Mononuclear cell (primary cell): ENCODE measurements around the gene TPMT. TPM values are rescaled to one million over a fixed set of nuclear protein-coding genes. Genes with fewer than 3 reads are reported as not detected.
"Not testable (repeated sequence)": the region's sequence is repeated elsewhere in the genome, so short reads cannot be mapped to it uniquely, and the experiment has no call there.

Source experiments
- H3K27me3 ChIP-seq: 2 replicates; pipeline ENCODE4 v1.6.0; 2011; ENCODE audit warnings: low read length, control low read depth; ENCODE audit not compliant: insufficient read depth
- H3K4me1 ChIP-seq: 2 replicates; pipeline ENCODE4 v1.5.1; 2011; ENCODE audit warnings: mild to moderate bottlenecking, low read length, control low read depth; ENCODE audit not compliant: insufficient read depth
- H3K4me3 ChIP-seq: 2 replicates; pipeline ENCODE4 v1.5.1; 2011; ENCODE audit warnings: mild to moderate bottlenecking, low read length, moderate library complexity
- H3K9me3 ChIP-seq: 2 replicates; pipeline ENCODE4 v1.5.1; 2011; ENCODE audit warnings: low read depth, mild to moderate bottlenecking, control low read depth, low read length
- total RNA-seq: library from RNA; depleted of rRNA; stranded (reverse); fragments of >200 nt; gene quantifications from one replicate; pipeline ENCODE4 v1.2.3, GENCODE V29; 2012

TPMT gene
- total RNA-seq: 6.5 TPM

DNA sequence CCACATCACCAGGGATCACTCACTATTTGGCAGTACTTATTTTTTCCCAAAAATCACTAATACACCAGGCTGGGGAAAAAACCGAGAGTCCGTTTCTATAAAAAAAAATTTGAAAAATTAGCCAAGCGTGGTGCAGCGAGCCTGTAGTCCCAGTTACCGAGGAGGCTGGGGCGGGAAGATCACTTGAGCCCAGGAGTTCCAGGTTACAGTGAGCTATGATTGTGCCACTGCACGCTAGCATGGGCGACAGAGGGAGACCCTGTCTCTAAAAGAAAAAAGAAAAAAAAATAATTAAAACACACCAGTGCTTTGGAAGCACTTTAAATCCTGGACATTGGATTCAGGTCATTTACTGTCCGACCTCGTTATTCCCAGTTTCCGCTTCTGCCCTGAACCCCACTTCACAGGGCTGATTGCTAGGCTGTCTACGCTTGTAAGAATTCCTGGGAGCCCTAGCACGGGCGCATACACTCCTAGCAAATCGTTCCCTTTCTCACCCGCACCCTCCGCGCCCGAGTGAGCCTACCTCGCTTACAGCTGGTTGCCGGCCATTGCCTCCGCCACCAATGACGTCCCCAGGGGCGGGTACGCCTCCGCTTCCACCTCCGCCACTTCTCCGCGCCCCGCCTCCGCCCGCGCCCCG is at the start of gene TPMT:
Gene TPMT (minus strand): TSS at position 571 of the 643 bp plus-strand sequence. CDS start 5,950 bp downstream, outside the sequence.
- Histone ChIP-seq H3K9me3 (no peaks in the 10 kb centered on the region), H3K27me3 (no peaks in the 10 kb centered on the region), H3K4me1 (peaks cover 32% of the 10 kb centered on the region)

DNA sequence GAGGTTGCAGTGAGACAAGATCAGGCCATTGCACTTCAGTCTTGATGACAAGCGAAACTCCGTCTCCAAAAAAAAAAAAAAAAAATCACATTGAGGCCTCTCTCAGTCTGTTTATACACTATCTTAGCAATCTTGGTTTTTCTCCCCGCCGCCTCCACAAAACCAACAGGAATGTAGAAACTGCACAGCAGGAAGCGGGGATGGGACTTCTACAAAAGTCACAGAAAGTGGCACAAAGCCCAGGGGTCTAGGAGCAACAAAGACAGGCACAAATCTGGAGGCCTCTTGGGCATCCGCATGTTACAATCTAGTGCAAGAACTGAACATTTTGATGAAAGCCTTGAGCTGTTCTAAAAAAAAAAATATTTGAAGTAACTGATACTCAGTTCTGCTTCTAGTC is 48.9 kb upstream of the TPMT start:
- H3K4me1 ChIP-seq: no peaks in the 10 kb centered on the region
- H3K27me3 ChIP-seq: no peaks in the 10 kb centered on the region
- no peaks in the 10 kb centered on the region for H3K9me3 ChIP-seq
- H3K4me3 ChIP-seq: no peak overlapping the region

More for the DNA sequence above, at the start of gene TPMT:
- H3K4me3 ChIP-seq: peak within 1 kb of the TSS; percentile 94

DNA sequence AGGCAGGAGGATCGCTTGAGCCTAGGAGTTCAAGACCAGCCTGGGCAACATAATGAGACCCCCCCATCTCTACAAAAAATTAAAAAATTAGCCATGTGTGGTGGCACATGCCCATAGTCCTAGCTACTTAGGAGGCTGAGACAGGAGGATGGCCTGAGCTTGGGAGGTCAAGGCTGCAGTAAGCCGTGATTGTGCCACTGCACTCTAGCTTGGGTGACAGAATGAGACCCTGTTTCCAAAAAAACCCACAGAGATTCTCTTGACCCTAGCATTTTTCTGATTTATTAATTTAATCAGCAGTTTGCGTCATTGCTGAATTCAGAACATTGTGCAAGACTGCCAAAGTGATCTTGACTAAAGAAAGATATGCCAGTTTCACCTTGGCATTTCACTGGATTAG is 37.1 kb upstream of the TPMT start:
- no peaks in the 10 kb centered on the region for H3K9me3 ChIP-seq
- H3K4me1 ChIP-seq: peaks cover 2% of the 10 kb centered on the region
- no peaks in the 10 kb centered on the region for H3K27me3 ChIP-seq
- no peak overlapping the region for H3K4me3 ChIP-seq

DNA sequence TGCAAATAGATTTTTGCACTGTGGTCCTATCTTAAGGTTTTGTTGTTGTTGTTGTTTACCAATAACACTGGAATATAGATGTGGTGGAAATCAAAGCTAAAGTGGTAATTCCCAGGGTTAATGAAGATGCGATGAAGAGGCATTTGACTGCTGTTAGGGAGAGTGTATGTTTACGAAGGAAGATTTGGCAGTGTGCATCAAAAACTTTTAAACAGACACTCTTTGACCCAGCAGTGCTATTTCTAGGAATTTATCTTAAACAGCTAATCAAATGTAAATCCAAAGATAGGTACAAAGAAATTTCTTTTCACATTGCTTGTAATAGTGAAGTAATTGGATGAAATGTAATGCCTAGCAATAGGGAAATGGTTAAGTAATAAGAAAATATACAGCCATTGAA is 34.3 kb upstream of the TPMT start:
- Histone ChIP-seq H3K27me3 (no peaks in the 10 kb centered on the region), H3K9me3 (no peaks in the 10 kb centered on the region), H3K4me3 (no peak overlapping the region), H3K4me1 (peaks cover 21% of the 10 kb centered on the region)

DNA sequence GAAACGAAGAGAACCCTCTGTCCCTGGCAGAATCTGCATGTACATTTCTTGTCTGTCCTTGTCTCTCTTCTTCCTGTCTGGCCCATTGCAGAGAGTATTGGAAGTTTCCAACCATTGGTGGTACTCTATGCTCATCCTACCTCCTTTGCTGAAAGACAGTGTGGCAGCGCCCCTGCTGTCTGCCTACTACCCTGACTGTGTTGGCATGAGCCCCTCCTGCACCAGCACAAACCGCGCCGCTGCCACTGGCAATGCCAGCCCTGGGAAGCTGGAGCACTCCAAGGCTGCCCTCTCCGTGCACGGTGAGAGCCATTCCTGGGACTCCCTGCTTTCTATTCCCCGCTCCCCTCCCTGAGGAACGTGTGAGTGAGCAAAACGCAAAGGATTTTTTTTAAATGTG is 32.8 kb upstream of the TPMT start:
- H3K4me1 ChIP-seq: peaks cover 21% of the 10 kb centered on the region

GRCh38 chr6:18186540-18187250 is 31.8 kb upstream of the TPMT start:
- Histone ChIP-seq H3K4me3 (no peak overlapping the region), H3K4me1 (peaks cover 21% of the 10 kb centered on the region), H3K9me3 (no peaks in the 10 kb centered on the region), H3K27me3 (no peaks in the 10 kb centered on the region)

More for the DNA sequence above, 32.8 kb upstream of the TPMT start:
- Histone ChIP-seq H3K27me3 (no peaks in the 10 kb centered on the region), H3K4me3 (no peak overlapping the region), H3K9me3 (no peaks in the 10 kb centered on the region)

- Histone ChIP-seq H3K4me1 (peaks cover 25% of the 10 kb centered on the region), H3K9me3 (no peaks in the 10 kb centered on the region), H3K27me3 (no peaks in the 10 kb centered on the region), H3K4me3 (no peak overlapping the region)
Measured at GRCh38 chr6:18186033-18186432, 31.2 kb upstream of the TPMT start.

DNA sequence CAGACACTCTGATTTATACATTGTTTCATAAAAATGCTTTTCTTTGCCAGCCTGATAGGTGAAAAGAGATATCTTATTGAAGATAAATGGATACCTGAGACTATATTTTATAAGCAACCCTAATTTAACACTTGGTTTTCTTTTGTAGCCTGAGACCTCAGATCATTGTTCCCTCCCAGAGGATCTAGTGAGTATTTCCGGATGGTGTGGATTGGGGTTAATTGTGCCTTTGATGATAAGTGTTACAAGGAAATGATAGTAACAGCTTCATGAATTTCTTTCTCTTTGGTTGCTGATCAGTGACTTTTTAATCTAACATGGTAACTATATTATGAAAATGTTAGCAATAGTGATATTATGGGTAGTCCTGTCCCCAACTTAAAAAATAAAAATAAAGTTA is 30.7 kb upstream of the TPMT start:
- no peaks in the 10 kb centered on the region for H3K9me3 ChIP-seq
- H3K4me1 ChIP-seq: peaks cover 27% of the 10 kb centered on the region
- H3K27me3 ChIP-seq: no peaks in the 10 kb centered on the region

DNA sequence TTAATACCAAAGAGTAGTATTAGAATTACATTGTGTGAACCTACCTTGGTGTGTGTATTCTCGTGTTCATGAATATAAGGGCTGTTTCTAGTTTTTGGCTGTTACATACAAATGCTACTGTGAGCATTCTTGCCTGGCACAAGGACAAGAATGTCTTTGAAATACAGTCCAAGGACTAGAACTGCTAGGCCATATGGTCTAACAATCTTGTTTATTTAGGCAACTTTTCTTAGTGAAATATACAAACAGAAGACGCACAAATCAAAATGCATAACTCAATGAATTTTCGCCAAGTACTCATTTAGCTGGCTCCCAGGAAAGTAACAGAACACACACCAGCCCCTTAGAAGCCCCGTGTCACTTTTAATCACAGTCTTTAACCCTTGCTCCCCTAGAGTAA is 28.9 kb upstream of the TPMT start:
- Histone ChIP-seq H3K27me3 (no peaks in the 10 kb centered on the region), H3K9me3 (no peaks in the 10 kb centered on the region), H3K4me1 (peaks cover 42% of the 10 kb centered on the region), H3K4me3 (no peak overlapping the region)

More for the DNA sequence above, 30.7 kb upstream of the TPMT start:
- H3K4me3 ChIP-seq: no peak overlapping the region

GRCh38 chr6:18182568-18182967 is 27.7 kb upstream of the TPMT start:
- no peak overlapping the region for H3K4me3 ChIP-seq
- H3K4me1 ChIP-seq: peaks cover 54% of the 10 kb centered on the region
- H3K9me3 ChIP-seq: no peaks in the 10 kb centered on the region
- H3K27me3 ChIP-seq: no peaks in the 10 kb centered on the region

DNA sequence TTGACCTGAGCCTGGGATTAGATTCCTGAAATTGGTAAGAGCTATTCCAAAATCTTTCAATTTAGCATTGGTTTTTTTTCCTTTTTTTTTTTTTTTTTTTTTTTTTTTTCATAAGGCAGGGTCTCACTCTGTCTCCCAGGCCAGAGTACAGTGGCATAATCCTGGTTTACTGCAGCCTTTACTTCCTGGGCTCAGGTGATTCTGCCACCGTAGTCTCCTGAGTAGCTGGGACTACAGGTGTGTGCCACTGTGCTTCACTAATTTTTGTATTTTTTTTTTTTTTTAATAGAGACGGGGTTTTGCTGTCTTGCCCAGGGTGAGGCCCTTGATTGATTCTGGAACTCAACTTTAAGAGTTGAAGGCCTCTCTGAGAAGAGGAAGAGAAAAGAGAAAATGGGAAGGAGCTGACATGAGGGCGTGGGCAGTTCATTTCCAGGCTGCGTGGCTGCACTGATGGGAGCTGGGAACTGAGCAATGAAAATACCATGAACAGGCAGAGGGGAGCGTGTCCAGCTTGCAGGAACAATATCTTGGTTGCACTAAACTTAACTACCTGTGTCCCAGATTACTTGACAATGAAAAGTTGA is 25.0 kb upstream of the TPMT start:
- H3K27me3 ChIP-seq: no peaks in the 10 kb centered on the region
- peaks cover 47% of the 10 kb centered on the region for H3K4me1 ChIP-seq
- no peak overlapping the region for H3K4me3 ChIP-seq
- H3K9me3 ChIP-seq: no peaks in the 10 kb centered on the region

- Histone ChIP-seq H3K27me3 (no peaks in the 10 kb centered on the region), H3K4me1 (peaks cover 47% of the 10 kb centered on the region), H3K9me3 (no peaks in the 10 kb centered on the region), H3K4me3 (no peak overlapping the region)
Measured at GRCh38 chr6:18178960-18179615, 24.2 kb upstream of the TPMT start.

DNA sequence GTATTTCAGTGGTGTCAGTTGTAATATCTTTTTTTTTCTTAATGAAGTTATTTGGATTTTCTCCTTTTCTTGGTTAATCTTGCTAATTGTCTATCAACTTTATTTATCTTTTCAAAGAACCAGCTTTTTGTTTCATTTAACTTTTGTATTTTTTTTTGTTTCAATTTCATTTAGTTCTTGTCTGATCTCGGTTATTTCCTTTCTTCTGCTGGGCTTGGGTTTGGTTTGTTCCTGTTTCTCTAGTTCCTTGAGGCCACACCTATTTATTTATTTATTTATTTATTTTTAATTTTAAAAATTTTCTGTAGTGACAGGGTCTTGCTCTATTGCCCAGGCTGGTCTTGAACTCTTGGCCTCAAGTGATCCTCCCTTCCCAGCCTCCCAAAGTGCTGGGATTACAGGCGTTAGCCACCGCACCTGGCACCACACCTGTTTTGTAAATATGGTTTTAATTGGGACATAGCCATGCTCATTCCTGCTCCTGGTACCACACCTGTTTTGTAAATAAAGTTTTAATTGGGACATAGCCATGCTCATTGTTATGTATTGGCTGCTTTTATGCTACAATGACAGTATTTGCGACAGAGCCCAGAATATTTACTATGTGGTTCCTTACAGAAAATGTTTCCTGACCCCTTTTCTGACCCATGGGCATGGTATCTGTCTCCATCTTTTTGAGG is 22.5 kb upstream of the TPMT start:
- Histone ChIP-seq H3K9me3 (no peaks in the 10 kb centered on the region), H3K4me3 (no peak overlapping the region), H3K4me1 (peaks cover 47% of the 10 kb centered on the region), H3K27me3 (no peaks in the 10 kb centered on the region)

DNA sequence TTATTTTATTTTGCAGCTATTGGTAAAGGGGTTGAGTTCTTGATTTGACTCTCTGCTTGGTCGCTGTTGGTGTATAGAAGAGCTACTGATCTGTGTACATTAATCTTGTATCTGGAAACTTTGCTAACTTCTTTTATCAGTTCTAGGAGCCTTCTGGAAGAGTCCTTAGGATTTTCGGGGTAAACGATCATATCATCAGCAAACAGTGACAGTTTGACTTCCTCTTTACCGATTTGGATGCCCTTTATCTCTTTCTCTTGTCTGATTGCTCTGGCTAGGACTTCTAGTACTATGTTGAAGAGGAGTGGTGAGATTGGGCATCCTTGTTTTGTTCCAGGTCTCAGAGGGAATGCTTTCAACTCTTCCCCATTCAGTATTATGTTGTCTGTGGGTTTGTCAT is 21.3 kb upstream of the TPMT start:
- not testable (repeated sequence) for H3K27me3 ChIP-seq, H3K4me3 ChIP-seq, H3K9me3 ChIP-seq
- H3K4me1 ChIP-seq: peaks cover 54% of the 10 kb centered on the region

DNA sequence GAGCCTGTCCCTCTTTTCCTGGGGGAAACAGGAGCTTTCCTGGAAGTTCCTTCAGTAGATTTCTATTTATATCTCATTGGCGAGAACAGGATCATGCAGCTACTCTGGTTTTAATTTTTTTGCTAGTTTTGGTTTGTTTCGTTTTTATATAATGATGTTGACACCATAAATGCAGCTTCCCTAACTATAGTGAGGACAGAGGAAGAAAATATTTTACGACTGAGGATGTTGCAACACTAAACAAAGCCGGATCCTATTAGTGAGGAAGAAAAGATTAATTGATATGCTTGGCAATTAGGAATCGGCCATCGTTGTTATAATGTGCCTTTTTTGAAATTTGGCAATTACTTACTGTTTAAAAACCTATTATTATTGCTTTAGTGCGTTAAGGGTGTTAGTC is 17.0 kb upstream of the TPMT start:
- peaks cover 33% of the 10 kb centered on the region for H3K4me1 ChIP-seq

More for the DNA sequence above, 17.0 kb upstream of the TPMT start:
- Histone ChIP-seq H3K9me3 (no peaks in the 10 kb centered on the region), H3K27me3 (no peaks in the 10 kb centered on the region), H3K4me3 (no peak overlapping the region)
